ENCODE data around the gene GPLD1.
"Not testable (repeated sequence)": the region's sequence is repeated elsewhere in the genome, so short reads cannot be mapped to it uniquely, and the experiment has no call there.

GPLD1 gene

GRCh38 chr6:24425091-24425490 lies 64.3 kb downstream of the GPLD1 start:
- H3K36me3 ChIP-seq (ENCODE audit: low read depth) = peaks cover 60% of the 10 kb centered on the region
- H3K27ac ChIP-seq (ENCODE audit: poor library complexity, severe bottlenecking) = no peak overlapping the region

GRCh38 chr6:24419526-24419925 lies 69.9 kb downstream of the GPLD1 start:
- no peak for ATAC-seq (ENCODE audit: low read depth)
- H3K4me1 ChIP-seq (ENCODE audit: insufficient read depth, poor library complexity, severe bottlenecking) = no peaks in the 10 kb centered on the region
- TF ChIP-seq, protein P1, sequence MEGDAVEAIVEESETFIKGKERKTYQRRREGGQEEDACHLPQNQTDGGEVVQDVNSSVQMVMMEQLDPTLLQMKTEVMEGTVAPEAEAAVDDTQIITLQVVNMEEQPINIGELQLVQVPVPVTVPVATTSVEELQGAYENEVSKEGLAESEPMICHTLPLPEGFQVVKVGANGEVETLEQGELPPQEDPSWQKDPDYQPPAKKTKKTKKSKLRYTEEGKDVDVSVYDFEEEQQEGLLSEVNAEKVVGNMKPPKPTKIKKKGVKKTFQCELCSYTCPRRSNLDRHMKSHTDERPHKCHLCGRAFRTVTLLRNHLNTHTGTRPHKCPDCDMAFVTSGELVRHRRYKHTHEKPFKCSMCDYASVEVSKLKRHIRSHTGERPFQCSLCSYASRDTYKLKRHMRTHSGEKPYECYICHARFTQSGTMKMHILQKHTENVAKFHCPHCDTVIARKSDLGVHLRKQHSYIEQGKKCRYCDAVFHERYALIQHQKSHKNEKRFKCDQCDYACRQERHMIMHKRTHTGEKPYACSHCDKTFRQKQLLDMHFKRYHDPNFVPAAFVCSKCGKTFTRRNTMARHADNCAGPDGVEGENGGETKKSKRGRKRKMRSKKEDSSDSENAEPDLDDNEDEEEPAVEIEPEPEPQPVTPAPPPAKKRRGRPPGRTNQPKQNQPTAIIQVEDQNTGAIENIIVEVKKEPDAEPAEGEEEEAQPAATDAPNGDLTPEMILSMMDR (IDR thresholded peaks at IDR 0.05; ENCODE audit: poor library complexity, severe bottlenecking) = no peak
- H3K4me3 ChIP-seq (ENCODE audit: severe bottlenecking) = no peak overlapping the region
- H3K27ac ChIP-seq (ENCODE audit: poor library complexity, severe bottlenecking) = no peak overlapping the region
- peaks cover 100% of the 10 kb centered on the region for H3K36me3 ChIP-seq (ENCODE audit: low read depth)
- no peaks in the 10 kb centered on the region for H3K9me3 ChIP-seq (ENCODE audit: severe bottlenecking)
- no peaks in the 10 kb centered on the region for H3K27me3 ChIP-seq (ENCODE audit: insufficient read depth, poor library complexity, severe bottlenecking)
- DNase-seq (ENCODE audit: low spot score) = no peak

More at GRCh38 chr6:24425091-24425490, 64.3 kb downstream of the GPLD1 start:
- DNase-seq (ENCODE audit: low spot score) (no peak), ATAC-seq (ENCODE audit: low read depth) (no peak)
- peaks cover 5% of the 10 kb centered on the region for H3K4me1 ChIP-seq (ENCODE audit: insufficient read depth, poor library complexity, severe bottlenecking)
- TF ChIP-seq, protein P1 (IDR thresholded peaks at IDR 0.05; ENCODE audit: poor library complexity, severe bottlenecking) = no peak
- H3K27me3 ChIP-seq (ENCODE audit: insufficient read depth, poor library complexity, severe bottlenecking) = no peaks in the 10 kb centered on the region
- no peaks in the 10 kb centered on the region for H3K9me3 ChIP-seq (ENCODE audit: severe bottlenecking)
- H3K4me3 ChIP-seq (ENCODE audit: severe bottlenecking) = no peak overlapping the region

GRCh38 chr6:24415753-24416152 lies 73.6 kb downstream of the GPLD1 start:
- no peak for ATAC-seq (ENCODE audit: low read depth)
- Histone ChIP-seq H3K4me3 (ENCODE audit: severe bottlenecking) (no peak overlapping the region), H3K9me3 (ENCODE audit: severe bottlenecking) (no peaks in the 10 kb centered on the region), H3K4me1 (ENCODE audit: insufficient read depth, poor library complexity, severe bottlenecking) (no peaks in the 10 kb centered on the region), H3K36me3 (ENCODE audit: low read depth) (peaks cover 88% of the 10 kb centered on the region), H3K27ac (ENCODE audit: poor library complexity, severe bottlenecking) (no peak overlapping the region), H3K27me3 (ENCODE audit: insufficient read depth, poor library complexity, severe bottlenecking) (no peaks in the 10 kb centered on the region)
- no peak for DNase-seq (ENCODE audit: low spot score)
- TF ChIP-seq, protein P1 (IDR thresholded peaks at IDR 0.05; ENCODE audit: poor library complexity, severe bottlenecking) = no peak

- H3K27ac ChIP-seq (ENCODE audit: poor library complexity, severe bottlenecking); H3K4me1 ChIP-seq (ENCODE audit: insufficient read depth, poor library complexity, severe bottlenecking); H3K9me3 ChIP-seq (ENCODE audit: severe bottlenecking); ATAC-seq (ENCODE audit: low read depth); H3K4me3 ChIP-seq (ENCODE audit: severe bottlenecking); DNase-seq (ENCODE audit: low spot score); H3K27me3 ChIP-seq (ENCODE audit: insufficient read depth, poor library complexity, severe bottlenecking): not testable (repeated sequence)
- peaks cover 88% of the 10 kb centered on the region for H3K36me3 ChIP-seq (ENCODE audit: low read depth)
These were observed 74.8 kb downstream of the GPLD1 start for GRCh38 chr6:24414531-24414930.

- DNase-seq (ENCODE audit: low spot score) = no peak
- no peaks in the 10 kb centered on the region for H3K4me1 ChIP-seq (ENCODE audit: insufficient read depth, poor library complexity, severe bottlenecking)
- no peak overlapping the region for H3K27ac ChIP-seq (ENCODE audit: poor library complexity, severe bottlenecking)
- no peaks in the 10 kb centered on the region for H3K9me3 ChIP-seq (ENCODE audit: severe bottlenecking)
- no peak for ATAC-seq (ENCODE audit: low read depth)
- TF ChIP-seq, protein P1 (IDR thresholded peaks at IDR 0.05; ENCODE audit: poor library complexity, severe bottlenecking) = no peak
- no peaks in the 10 kb centered on the region for H3K27me3 ChIP-seq (ENCODE audit: insufficient read depth, poor library complexity, severe bottlenecking)
- H3K4me3 ChIP-seq (ENCODE audit: severe bottlenecking) = no peak overlapping the region
- peaks cover 88% of the 10 kb centered on the region for H3K36me3 ChIP-seq (ENCODE audit: low read depth)
These were observed 77.1 kb downstream of the GPLD1 start for GRCh38 chr6:24412294-24412693.
